IPS-11a (cell line): ENCODE measurements around the gene GABBR2.

ENCODE experiments used
- H3K4me3 ChIP-seq: one replicate; pipeline ENCODE4 v1.5.1; 2013; ENCODE audit warnings: low read depth, low read length, control low read depth

Gene GABBR2

GRCh38 chr9:98247831-98248657, 460.7 kb downstream of the GABBR2 start:
- no peak overlapping the region for H3K4me3 ChIP-seq

- H3K4me3 ChIP-seq: no peak overlapping the region
Observed at GRCh38 chr9:98242426-98242825, 466.3 kb downstream of the GABBR2 start.

GRCh38 chr9:98241357-98242300, 467.1 kb downstream of the GABBR2 start:
- H3K4me3 ChIP-seq: no peak overlapping the region

GRCh38 chr9:98240475-98240874, 468.3 kb downstream of the GABBR2 start:
- H3K4me3 ChIP-seq: no peak overlapping the region
